HUES64 (cell line): Measurements from ENCODE around the gene ZBTB42.
"Not testable (repeated sequence)": the region's sequence is repeated elsewhere in the genome, so short reads cannot be mapped to it uniquely, and the experiment has no call there.

Source experiments
- H3K27ac ChIP-seq: 2 replicates; pipeline ENCODE4 v1.7.0; 2013; ENCODE audit warnings: low read depth, low read length, inconsistent platforms
- H3K27me3 ChIP-seq: 2 replicates; pipeline ENCODE4 v1.6.1; 2013; ENCODE audit warnings: mild to moderate bottlenecking, low read length; ENCODE audit not compliant: insufficient read depth
- H3K36me3 ChIP-seq: 2 replicates; pipeline ENCODE4 v1.6.1; 2013; ENCODE audit warnings: mild to moderate bottlenecking, low read length; ENCODE audit not compliant: insufficient read depth
- H3K4me1 ChIP-seq: 2 replicates; pipeline ENCODE4 v1.6.1; 2013; ENCODE audit warnings: mild to moderate bottlenecking, low read length, moderate library complexity; ENCODE audit not compliant: insufficient read depth
- H3K4me3 ChIP-seq: 2 replicates; pipeline ENCODE4 v1.5.1; 2013; ENCODE audit warnings: mild to moderate bottlenecking, low read length, moderate library complexity
- H3K9ac ChIP-seq: 2 replicates; pipeline ENCODE4 v1.6.1; 2013; ENCODE audit warnings: mild to moderate bottlenecking, low read depth, low read length
- H3K9me3 ChIP-seq: 2 replicates; pipeline ENCODE4 v1.6.1; 2013; ENCODE audit warnings: low read depth, low read length; ENCODE audit not compliant: insufficient read depth
- WGBS: fragments of 150-250, 120-280 bp; methylation state at CpG from one replicate; pipeline ENCODE4 v1.1.7; 2013; ENCODE audit warnings: missing lambda C conversion rate; 5-methylcytosine and 5-hydroxymethylcytosine counted together

The ZBTB42 gene

GRCh38 chr14:104821229-104821945 lies 20.5 kb downstream of the ZBTB42 start:
- peaks cover 29% of the 10 kb centered on the region for H3K27me3 ChIP-seq
- no peak overlapping the region for H3K27ac ChIP-seq
- no peak overlapping the region for H3K9ac ChIP-seq
- H3K36me3 ChIP-seq: no peaks in the 10 kb centered on the region
- 87% methylated on average over 23 of the region's 23 CpGs for WGBS
- H3K9me3 ChIP-seq: no peaks in the 10 kb centered on the region
- H3K4me3 ChIP-seq: no peak overlapping the region
- no peaks in the 10 kb centered on the region for H3K4me1 ChIP-seq

- Histone ChIP-seq H3K4me1 (no peaks in the 10 kb centered on the region), H3K9ac (no peak overlapping the region), H3K27me3 (peaks cover 26% of the 10 kb centered on the region), H3K9me3 (no peaks in the 10 kb centered on the region), H3K36me3 (no peaks in the 10 kb centered on the region), H3K4me3 (no peak overlapping the region), H3K27ac (no peak overlapping the region)
- WGBS: 88% methylated on average over 27 of the region's 27 CpGs
Observed at GRCh38 chr14:104821971-104822608, 21.2 kb downstream of the ZBTB42 start.

GRCh38 chr14:104822821-104823615 lies 22.1 kb downstream of the ZBTB42 start:
- H3K4me3 ChIP-seq: no peak overlapping the region
- H3K36me3 ChIP-seq: no peaks in the 10 kb centered on the region
- no peaks in the 10 kb centered on the region for H3K9me3 ChIP-seq
- H3K9ac ChIP-seq: no peak overlapping the region
- 87% methylated on average over 22 of the region's 22 CpGs for WGBS
- H3K27ac ChIP-seq: no peak overlapping the region
- H3K27me3 ChIP-seq: peaks cover 30% of the 10 kb centered on the region
- no peaks in the 10 kb centered on the region for H3K4me1 ChIP-seq

GRCh38 chr14:104824353-104824997 lies 23.6 kb downstream of the ZBTB42 start:
- no peak overlapping the region for H3K4me3 ChIP-seq
- H3K36me3 ChIP-seq: no peaks in the 10 kb centered on the region
- no peak overlapping the region for H3K27ac ChIP-seq
- H3K27me3 ChIP-seq: peaks cover 30% of the 10 kb centered on the region
- no peaks in the 10 kb centered on the region for H3K4me1 ChIP-seq
- WGBS: 92% methylated on average over 2 of the region's 2 CpGs
- H3K9me3 ChIP-seq: no peaks in the 10 kb centered on the region
- no peak overlapping the region for H3K9ac ChIP-seq

GRCh38 chr14:104826189-104826860 lies 25.4 kb downstream of the ZBTB42 start:
- H3K9me3 ChIP-seq: no peaks in the 10 kb centered on the region
- WGBS: under 1% methylated on average over 54 of the region's 54 CpGs
- H3K4me1 ChIP-seq: no peaks in the 10 kb centered on the region
- no peak overlapping the region for H3K27ac ChIP-seq
- peak overlapping the region; percentile 81 for H3K4me3 ChIP-seq
- no peaks in the 10 kb centered on the region for H3K36me3 ChIP-seq
- H3K9ac ChIP-seq: no peak overlapping the region
- H3K27me3 ChIP-seq: peaks cover 30% of the 10 kb centered on the region

GRCh38 chr14:104826861-104827176 lies 25.9 kb downstream of the ZBTB42 start:
- WGBS: 1% methylated on average over 27 of the region's 27 CpGs
- no peaks in the 10 kb centered on the region for H3K4me1 ChIP-seq
- no peak overlapping the region for H3K27ac ChIP-seq
- no peaks in the 10 kb centered on the region for H3K36me3 ChIP-seq
- H3K27me3 ChIP-seq: peaks cover 30% of the 10 kb centered on the region
- H3K9me3 ChIP-seq: no peaks in the 10 kb centered on the region
- H3K9ac ChIP-seq: no peak overlapping the region
- peak overlapping the region; percentile 53 for H3K4me3 ChIP-seq

GRCh38 chr14:104827177-104828055 lies 26.5 kb downstream of the ZBTB42 start:
- Histone ChIP-seq H3K36me3 (no peaks in the 10 kb centered on the region), H3K4me3 (peak overlapping the region; percentile 53), H3K4me1 (no peaks in the 10 kb centered on the region), H3K27ac (no peak overlapping the region), H3K27me3 (peaks cover 30% of the 10 kb centered on the region), H3K9me3 (no peaks in the 10 kb centered on the region), H3K9ac (no peak overlapping the region)
- 3% methylated on average over 39 of the region's 39 CpGs for WGBS

GRCh38 chr14:104830781-104831180 lies 29.9 kb downstream of the ZBTB42 start:
- Histone ChIP-seq H3K27ac (no peak overlapping the region), H3K36me3 (no peaks in the 10 kb centered on the region), H3K9ac (no peak overlapping the region), H3K4me1 (no peaks in the 10 kb centered on the region), H3K27me3 (peaks cover 13% of the 10 kb centered on the region), H3K4me3 (no peak overlapping the region), H3K9me3 (no peaks in the 10 kb centered on the region)
- whole genome bisulfite sequencing: 84% methylated on average over 9 of the region's 9 CpGs

GRCh38 chr14:104836171-104836935 lies 35.5 kb downstream of the ZBTB42 start:
- H3K9me3 ChIP-seq, H3K27me3 ChIP-seq, H3K9ac ChIP-seq, H3K36me3 ChIP-seq, H3K4me3 ChIP-seq, H3K4me1 ChIP-seq, H3K27ac ChIP-seq: not testable (repeated sequence)
- 90% methylated on average over 34 of the region's 41 CpGs for WGBS
